HG03575 (cell line): ENCODE results near the gene SPECC1L.
A peak's percentile ranks its signal among the peaks of the same experiment; 100 is the strongest.
"Not testable (repeated sequence)": the region's sequence is repeated elsewhere in the genome, so short reads cannot be mapped to it uniquely, and the experiment has no call there.

Source experiments
- ATAC-seq: cut with Tn5 transposase; IDR thresholded peaks from one replicate; pipeline ENCODE4 v1.9.1; 2021; ENCODE audit not compliant: unreplicated experiment, insufficient number of reproducible peaks, low FRiP score; ENCODE audit errors: extremely low read depth

The SPECC1L gene

DNA sequence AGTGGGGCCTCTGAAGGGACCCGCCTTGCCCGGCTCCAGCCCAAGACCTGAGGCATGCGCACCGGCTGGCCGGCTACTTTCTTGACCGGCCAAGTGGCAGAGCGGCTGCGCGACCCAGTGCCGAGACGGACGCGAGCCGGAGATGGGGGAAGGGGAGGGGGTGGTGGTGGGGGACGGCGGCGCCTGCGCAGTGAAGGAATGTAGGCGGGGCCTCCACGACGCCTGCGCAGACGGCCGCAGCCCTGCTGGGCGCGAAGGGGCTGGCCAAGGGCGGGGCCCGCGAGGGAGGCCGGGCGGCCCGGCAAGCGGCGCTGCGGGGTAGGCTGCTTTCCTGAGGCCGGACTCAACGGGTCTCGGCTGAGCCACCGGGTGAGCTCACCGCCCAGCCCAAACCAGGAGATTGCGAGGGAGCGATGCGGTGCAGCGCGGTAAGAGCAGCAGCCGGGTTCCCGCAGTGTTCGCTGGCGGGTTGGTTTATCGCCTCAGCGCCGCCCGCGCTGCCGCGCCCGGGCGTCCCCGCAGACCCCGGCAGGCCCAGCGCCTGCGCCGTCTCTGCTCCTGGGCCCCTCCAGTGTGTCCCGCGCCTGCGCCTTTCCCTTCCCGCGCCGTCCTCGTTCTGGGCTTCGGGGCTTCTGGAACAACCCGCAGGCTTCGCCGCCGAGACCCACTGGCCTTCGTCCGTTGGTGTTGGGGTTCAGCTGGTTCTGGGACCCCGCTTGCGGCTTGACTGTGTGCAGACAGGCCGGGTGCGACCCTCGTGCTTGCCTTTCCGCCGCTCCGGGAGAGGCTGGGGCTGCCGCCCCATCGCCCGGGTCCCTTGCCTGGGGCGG lies at the start of gene SPECC1L:
TSS of gene SPECC1L (plus strand) at position 276 of the 830 bp plus-strand sequence. CDS start 31,401 bp downstream, outside the sequence.
- peak; percentile 38 for ATAC-seq

DNA sequence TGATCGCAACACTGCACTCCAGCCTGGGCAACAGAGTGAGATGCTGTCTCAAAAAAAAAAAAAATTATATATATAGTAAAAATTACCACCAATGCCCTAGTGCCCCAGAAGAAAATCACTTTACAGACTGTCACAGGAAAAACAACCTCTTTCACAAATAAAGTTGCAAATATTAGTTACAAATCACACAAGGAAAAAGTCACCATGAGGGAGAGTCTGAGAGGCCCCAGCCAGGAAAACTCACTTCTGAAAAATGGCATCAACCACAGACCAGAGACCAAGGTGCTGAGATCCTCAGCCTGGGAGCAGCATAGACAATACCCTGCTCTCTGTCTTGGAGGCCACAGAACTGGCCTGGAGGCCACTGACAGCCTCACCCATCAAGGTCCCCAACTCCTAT lies 46.2 kb upstream of the SPECC1L start:
- ATAC-seq: no peak

DNA sequence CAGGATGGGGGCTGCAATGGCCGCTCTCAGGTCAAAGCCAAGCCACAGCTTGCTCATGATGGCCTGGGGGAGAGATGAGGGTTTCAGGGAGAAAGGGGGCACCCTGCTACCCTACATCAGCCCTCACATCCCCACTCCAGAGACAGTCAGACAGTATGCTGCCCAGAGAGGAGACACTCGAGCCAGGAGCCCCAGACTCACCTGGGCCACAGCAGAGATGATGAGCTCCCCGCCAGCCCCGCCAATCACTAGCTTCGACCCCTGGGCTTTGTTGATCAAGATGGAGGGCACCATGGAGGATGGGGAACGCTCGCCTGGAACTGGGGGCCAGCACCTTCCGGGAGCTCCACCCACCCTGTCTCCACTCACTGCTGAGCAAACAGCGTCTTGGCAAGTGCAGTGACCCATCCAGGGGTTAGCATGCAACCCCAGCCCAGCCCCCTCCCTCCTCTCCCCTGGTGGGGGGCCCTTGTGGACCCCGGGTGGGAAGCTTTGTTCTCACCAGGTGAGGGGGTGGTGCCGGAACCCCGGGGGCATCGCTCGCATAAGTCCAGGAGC lies 45.5 kb upstream of the SPECC1L start:
- no peak for ATAC-seq

DNA sequence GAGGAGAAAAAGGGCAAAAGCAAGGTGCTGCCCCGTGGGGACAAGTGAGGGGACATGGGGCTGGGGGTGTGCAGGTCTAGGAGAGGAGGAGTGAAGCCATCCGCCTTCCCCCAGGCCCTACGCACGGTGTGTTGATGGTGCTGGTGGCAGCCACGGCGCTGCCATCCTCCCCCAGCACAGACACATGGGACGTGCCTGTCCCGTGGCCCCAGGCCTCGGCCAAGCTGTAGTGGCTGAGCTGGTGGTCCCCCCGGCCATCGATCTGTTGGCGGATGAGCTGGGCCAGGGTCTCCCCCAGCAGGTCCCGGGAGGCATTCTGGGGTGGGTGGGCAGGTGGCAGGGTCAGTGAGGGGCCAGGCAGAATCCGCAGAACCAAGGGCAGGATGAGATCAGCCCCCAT lies 44.7 kb upstream of the SPECC1L start:
- no peak for ATAC-seq

DNA sequence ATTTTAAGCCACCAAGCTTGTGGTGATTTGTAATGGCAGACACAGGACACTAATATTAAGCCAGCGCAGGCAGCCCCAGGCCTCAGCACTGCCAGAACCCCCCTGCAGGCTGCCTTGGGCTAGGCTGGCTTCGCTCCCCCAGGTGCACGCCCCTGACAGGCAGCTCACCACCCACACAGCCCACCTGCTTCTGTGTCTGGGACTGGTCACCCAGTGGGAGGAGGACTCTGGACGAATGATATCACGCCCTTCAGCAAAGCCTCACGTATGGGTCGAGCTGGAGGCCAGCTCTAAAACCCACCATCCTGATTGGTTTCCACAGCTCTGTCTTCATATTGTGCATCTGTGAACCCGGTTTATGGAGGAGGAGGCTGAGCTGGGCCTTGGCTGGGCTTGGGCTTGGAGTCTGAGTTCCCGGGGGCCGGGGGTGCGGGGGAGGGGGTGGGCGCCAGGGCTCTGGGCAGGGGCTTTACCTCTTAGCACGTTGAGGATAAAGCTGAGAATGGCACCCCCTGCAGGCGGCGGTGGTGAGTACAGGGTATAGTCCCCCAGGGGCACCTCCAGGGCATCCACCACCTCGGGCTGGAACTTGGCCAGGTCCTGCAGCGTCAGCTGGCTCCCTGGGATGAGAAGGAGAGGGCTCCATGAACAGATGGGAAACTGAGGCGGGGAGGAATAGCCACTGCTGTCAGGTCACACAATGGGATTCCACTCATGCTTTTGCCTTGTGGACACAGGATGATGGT lies 39.5 kb upstream of the SPECC1L start:
- ATAC-seq: no peak

DNA sequence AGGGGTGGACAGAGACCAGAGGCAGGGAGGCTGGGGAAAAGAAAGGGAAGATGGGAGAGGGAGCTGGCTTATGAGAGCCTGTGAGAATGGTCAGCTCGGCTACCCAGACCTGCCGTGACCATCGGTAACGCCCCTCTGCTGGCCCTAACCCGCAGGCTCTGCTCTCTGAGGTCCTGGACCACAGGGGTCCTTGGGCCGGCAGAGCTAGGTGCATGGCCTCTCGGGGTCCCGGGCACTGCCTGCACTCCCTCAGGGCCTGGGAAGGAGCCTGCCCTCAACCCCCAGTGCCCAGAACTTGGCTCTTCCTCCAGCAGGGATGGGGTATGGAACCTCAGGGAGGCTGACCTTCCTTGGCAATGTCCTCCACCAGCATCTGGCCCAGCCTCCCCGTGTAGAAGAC lies 38.9 kb upstream of the SPECC1L start:
- no peak for ATAC-seq

- ATAC-seq: no peak
Measured at GRCh38 chr22:24232124-24232523, 38.5 kb upstream of the SPECC1L start.

DNA sequence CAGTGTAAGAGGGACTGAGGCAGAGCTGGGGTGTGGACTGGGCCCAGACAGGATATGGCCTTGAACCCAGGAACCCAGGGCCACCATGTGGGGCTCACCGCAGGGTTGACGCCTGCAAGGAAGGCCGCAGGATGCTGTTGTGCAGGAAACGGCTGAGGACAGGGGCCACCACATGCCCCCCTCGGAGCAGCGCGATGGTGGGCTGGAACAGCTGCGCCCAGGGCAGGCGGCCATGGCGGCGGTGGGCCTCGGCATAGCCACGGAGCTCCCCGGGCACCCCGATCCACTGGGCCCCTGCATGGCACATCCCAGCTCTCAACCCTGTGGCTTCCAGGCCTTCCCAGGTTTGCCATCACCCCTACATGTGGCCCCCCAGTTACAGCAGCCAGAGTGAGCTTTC lies 37.9 kb upstream of the SPECC1L start:
- no peak for ATAC-seq

DNA sequence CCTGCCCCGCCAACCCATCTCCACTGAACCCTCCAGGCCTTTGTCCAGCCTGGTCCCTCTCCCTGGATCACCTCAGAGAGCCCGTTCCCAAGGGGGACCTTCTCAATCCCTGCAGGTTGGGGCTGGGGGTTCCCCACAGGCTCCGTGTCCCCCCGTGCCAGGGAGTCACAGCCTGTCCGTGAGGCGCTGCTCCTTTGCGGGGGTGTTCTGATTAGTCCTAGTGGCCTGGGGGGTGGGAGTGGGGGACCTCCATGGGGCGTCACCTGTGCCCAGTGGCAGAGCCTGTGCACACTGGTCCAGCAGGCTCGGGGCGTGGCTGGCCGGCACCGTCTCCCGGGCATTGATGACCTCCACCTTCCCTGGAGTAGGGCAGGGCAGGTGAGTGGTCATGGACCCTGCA lies 37.4 kb upstream of the SPECC1L start:
- ATAC-seq: no peak

DNA sequence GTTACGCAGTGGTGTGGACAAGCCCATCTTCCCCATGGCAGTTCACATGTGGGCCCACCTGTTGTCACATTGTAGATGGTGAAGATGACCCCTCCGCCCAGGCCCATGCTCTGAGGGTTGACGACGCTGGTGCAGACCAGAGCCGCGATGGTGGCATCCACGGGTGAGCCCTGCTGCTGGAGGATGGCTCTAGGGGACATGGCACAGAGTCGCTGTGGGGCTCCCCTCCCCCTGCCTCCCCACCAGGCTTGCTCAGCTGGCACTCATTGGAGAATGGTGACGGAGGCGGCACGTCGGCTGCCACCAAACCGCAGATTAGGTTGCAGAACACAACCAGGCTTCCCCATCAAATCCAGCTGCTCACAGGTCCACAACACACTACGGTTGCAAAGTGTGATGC lies 36.8 kb upstream of the SPECC1L start:
- no peak for ATAC-seq

- no peak for ATAC-seq
Measured at GRCh38 chr22:24235315-24235714, 35.3 kb upstream of the SPECC1L start.

GRCh38 chr22:24236656-24237055 lies 34.0 kb upstream of the SPECC1L start:
- ATAC-seq: no peak

DNA sequence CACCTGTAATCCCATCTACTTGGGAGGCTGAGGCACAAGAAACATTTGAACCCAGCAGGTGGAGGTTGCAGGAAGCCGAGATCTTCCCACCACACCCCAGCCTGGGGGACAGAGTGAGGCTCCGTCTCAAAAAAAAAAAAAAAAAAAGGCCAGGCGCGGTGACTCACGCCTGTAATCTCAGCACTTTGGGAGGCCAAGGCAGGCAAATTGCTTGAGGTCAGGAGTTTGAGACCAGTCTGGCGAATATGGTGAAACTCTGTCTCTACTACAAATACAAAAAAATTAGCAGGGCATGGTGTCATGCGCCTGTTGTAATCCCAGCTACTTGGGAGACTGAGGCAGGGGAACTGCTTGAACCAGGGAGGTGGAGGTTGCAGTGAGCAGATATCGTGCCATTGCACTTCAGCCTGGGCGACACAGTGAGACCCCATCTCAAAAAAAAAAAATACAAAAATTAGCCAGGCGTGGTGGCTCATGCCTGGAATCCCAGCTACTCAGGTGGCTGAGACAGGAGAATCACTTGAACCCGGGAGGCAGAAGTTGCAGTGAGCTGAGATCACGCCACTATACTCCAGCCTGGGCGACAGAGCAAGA lies 32.4 kb upstream of the SPECC1L start:
- not testable (repeated sequence) for ATAC-seq

DNA sequence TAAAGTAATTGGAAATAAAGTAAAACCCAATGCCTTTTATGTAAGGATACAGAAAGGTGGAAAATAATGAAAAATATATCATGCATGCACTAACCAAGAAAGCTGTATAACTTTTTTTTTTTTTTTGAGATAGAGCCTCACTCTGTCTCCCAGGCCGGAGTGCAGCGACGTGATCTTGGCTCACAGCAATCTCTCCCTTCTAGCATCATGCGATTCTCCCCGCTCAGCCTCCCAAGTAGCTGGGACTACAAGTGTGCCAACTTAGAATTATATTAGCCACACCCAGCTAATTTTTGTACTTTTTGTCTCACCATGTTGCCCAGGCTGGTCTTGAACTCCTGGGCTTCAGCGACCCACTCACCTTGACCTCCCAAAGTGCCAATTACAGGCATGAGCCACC lies 30.2 kb upstream of the SPECC1L start:
- ATAC-seq: no peak

GRCh38 chr22:24240985-24241692 lies 29.5 kb upstream of the SPECC1L start:
- not testable (repeated sequence) for ATAC-seq

DNA sequence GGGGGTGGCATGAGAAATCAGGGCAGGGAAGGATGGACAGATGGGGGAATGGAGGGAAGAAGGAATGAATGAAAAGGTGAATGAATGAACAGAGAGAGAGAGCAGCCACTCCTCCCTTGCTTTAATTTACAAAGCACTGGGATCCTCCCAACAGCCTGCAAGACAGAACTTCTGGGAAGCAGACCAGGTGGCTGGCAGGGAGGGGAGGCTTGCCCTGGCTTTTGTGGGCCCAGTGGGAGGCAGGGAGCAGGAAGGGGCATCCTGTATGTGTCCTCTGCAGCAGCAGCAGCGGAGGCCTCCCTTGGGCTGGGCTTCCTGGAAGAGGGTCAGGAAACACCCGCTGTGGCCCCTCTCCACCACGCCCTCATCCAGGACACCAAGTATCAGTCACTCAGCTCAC lies 27.2 kb upstream of the SPECC1L start:
- ATAC-seq: not testable (repeated sequence)

DNA sequence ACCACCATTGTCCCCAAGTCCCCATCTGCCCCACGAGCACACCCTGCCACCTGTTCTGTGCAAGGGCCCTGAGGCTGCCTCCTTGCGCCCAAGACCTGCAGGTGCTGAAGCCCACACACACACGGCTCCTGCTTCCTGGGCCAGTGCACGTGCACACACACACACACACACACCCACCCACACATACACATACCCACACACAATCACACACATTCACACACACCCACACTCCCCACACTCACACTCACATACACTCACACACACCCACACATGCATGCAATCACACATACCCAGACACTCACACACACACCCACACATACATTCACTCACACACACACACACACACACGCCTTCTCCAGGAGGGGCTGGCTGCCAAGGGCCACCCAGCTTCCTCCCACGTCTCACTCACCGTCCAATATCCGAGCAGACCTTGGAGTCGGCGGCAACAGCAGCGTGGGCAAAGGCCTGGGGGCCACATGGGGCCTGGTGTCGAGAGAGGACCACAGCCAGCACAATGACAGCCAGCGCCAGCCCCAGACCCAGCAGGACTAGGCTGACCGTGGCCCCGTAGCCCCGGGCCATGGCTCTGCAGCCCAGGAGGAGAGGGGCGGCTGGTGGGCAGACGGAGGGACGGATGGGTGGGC lies 26.4 kb upstream of the SPECC1L start:
- ATAC-seq: no peak

DNA sequence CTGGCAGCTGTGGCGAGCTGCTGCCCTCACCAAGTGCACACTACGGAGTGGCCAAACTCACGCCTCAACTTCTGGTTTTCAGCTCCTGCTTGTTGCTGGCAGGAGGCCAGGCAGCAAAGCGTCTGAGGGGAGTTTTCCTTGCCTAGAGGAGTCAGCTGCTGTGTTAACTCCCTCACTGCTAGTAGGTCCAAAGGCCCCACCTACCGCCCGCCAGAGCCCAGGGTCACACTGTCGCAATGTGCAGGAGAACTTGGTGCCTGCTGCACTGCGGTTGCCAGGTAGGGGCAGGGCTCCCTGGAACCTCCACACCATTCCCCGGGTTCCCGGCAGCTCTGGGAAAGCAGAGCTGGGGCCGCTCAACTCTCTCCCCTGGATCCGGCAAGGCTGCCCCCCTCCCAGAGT lies 25.6 kb upstream of the SPECC1L start, which contains the start of gene GGT5:
TSS of gene GGT5 (minus strand) at position 53 of the 402 bp plus-strand sequence. CDS start 357 bp downstream, outside the sequence.
- not testable (repeated sequence) for ATAC-seq
